ENCODE data around the gene ANKRD20A1. TPM values are rescaled to one million over a fixed set of nuclear protein-coding genes. Genes with fewer than 3 reads are reported as not detected.

The ANKRD20A1 gene
- 0.68 to 1.9 TPM (median 1.2 TPM) in 5 replicates for total RNA-seq (2022; extraction: Qiagen RNA extraction)

DNA sequence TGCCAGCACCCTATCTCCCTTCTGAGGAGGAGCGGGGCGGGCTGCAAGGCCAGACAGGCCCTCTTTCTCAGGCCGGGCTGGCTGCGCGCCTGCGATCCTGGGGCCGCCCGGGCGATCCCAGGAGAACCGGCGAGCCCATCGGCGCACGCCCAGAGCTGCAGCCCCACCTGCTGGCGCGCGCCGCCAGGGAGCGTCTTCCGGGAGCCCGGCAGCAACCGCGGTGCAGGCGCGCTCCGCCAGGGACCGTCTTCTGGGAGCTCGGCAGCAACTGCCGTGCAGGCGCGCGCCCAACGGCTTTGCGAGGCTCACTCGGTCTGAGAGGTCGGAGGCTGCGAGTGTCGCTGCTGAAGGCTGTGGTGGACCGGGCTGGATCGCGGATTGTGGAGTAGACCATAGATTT is at the start of gene ANKRD20A1:
Gene ANKRD20A1, plus strand, starts transcription at position 61 of the 400 bp plus-strand sequence. CDS start 496 bp downstream, outside the sequence.

Data from A549 treated with Mapracorat at 1 μM for 4 hours (cell line).